Fibroblast of lung (primary cell): Measurements from ENCODE around the gene NOL9. TPM values are rescaled to one million over a fixed set of nuclear protein-coding genes. Genes with fewer than 3 reads are reported as not detected.

Source experiments
- DNase-seq, 2 donors: peaks; one replicate each; pipeline versions ENCODE4 v3.0.0 to v3.0.0-alpha.2; 2010; ENCODE audit warnings: low read depth in 2 of 2
- H2AFZ ChIP-seq: 2 replicates; pipeline ENCODE4 v1.5.1; 2012; ENCODE audit warnings: low read length, control low read depth, inconsistent platforms
- H3K27ac ChIP-seq: 2 replicates; pipeline ENCODE4 v1.5.1; 2011; ENCODE audit warnings: low read length, control low read depth; ENCODE audit not compliant: insufficient read depth
- H3K27me3 ChIP-seq: 2 replicates; pipeline ENCODE4 v1.5.1; 2011; ENCODE audit warnings: mild to moderate bottlenecking, low read length; ENCODE audit not compliant: control insufficient read depth, insufficient read depth
- H3K36me3 ChIP-seq: 2 replicates; pipeline ENCODE4 v1.5.1; 2011; ENCODE audit warnings: low read length; ENCODE audit not compliant: control insufficient read depth, insufficient read depth
- H3K4me1 ChIP-seq: 2 replicates; pipeline ENCODE4 v1.5.1; 2011; ENCODE audit warnings: low read length; ENCODE audit not compliant: control insufficient read depth, insufficient read depth; ENCODE audit errors: extremely low read depth
- H3K4me2 ChIP-seq: 2 replicates; pipeline ENCODE4 v1.5.1; 2011; ENCODE audit warnings: low read length, control low read depth; ENCODE audit not compliant: insufficient read depth; ENCODE audit errors: extremely low read depth
- H3K4me3 ChIP-seq, 4 experiments: fragments of 200-600 bp in 1 of 4; sonication (generic) in 1 of 4; replicated peaks in 1 of 4; 2 replicates each; pipeline ENCODE4 v1.5.1; 2011 to 2016; ENCODE audit warnings: low read length in 4 of 4, low read depth in 3 of 4, mild to moderate bottlenecking in 3 of 4, control low read depth in 2 of 4, inconsistent platforms in 1 of 4, mixed read lengths in 1 of 4; ENCODE audit not compliant: insufficient read depth in 1 of 4; ENCODE audit errors: control extremely low read depth in 1 of 4
- H3K79me2 ChIP-seq: 2 replicates; pipeline ENCODE4 v1.5.1; 2012; ENCODE audit warnings: mild to moderate bottlenecking, low read length, inconsistent platforms; ENCODE audit not compliant: control insufficient read depth, insufficient read depth
- H3K9ac ChIP-seq: 2 replicates; pipeline ENCODE4 v1.5.1; 2011; ENCODE audit warnings: mild to moderate bottlenecking, low read length, control low read depth; ENCODE audit not compliant: insufficient read depth
- H3K9me3 ChIP-seq: 2 replicates; pipeline ENCODE4 v1.5.1; 2012; ENCODE audit warnings: low read depth, low read length; ENCODE audit not compliant: control insufficient read depth, insufficient read depth
- H4K20me1 ChIP-seq: 2 replicates; pipeline ENCODE4 v1.5.1; 2011; ENCODE audit warnings: low read length; ENCODE audit not compliant: control insufficient read depth, insufficient read depth; ENCODE audit errors: extremely low read depth
- CTCF ChIP-seq, 2 donors: IDR thresholded peaks in 1 of 2; conservative IDR thresholded peaks in 1 of 2; 1 replicate in 1 of 2; 2 replicates in 1 of 2; pipeline ENCODE4 v1.5.1; 2011 to 2012; ENCODE audit warnings: low read length in 2 of 2, control low read depth in 1 of 2, inconsistent platforms in 1 of 2, low read depth in 1 of 2, mild to moderate bottlenecking in 1 of 2
- EZH2 ChIP-seq: IDR thresholded peaks from 2 replicates; pipeline ENCODE4 v1.5.1; 2012; ENCODE audit warnings: low read length, control low read depth, mild to moderate bottlenecking; ENCODE audit errors: missing control alignments
- polyA plus RNA-seq, 2 donors: library from polyadenylated mRNA; depleted of rRNA in 1 of 2; stranded (reverse) in 1 of 2; unstranded in 1 of 2; fragments of >200 nt; gene quantifications; 2 replicates each; pipeline ENCODE4 v1.2.1, GENCODE V29; 2011 to 2012; ENCODE audit warnings: missing spikeins in 1 of 2
- total RNA-seq: library from RNA; depleted of rRNA; stranded (reverse); fragments of >200 nt; gene quantifications from 2 replicates; pipeline ENCODE4 v1.2.1, GENCODE V29; 2014

NOL9 gene
- total and polyA plus RNA-seq, 2 donors (not counting 1 experiment from before 2014, with no cell fraction given): 17.5 to 19.0 TPM

- TF ChIP-seq CTCF (conservative IDR thresholded peaks at IDR 0.05 in 1 of 2, IDR thresholded peaks at IDR 0.05 in 1 of 2; ENCODE audit: low read depth in 1 of 2, low read length in 2 of 2): no peak
- no peak for TF ChIP-seq EZH2
- no peaks in the 10 kb centered on the region for H3K9me3 ChIP-seq
- DNase-seq: peak; percentile 76 to 81
- H3K27ac ChIP-seq: peak overlapping the region; percentile 38
- H3K4me3 ChIP-seq: peak overlapping the region; percentile 64 to 88 (median 77)
- H3K4me2 ChIP-seq: peak overlapping the region; percentile 92
- no peaks in the 10 kb centered on the region for H4K20me1 ChIP-seq
- no peaks in the 10 kb centered on the region for H3K36me3 ChIP-seq
- H3K4me1 ChIP-seq: no peaks in the 10 kb centered on the region
- H3K79me2 ChIP-seq: no peaks in the 10 kb centered on the region
- peaks cover 3% of the 10 kb centered on the region for H3K27me3 ChIP-seq
- peak overlapping the region; percentile 71 for H2AFZ ChIP-seq
- H3K9ac ChIP-seq: peak overlapping the region; percentile 53
Observed at GRCh38 chr1:6490181-6491080, 63.9 kb downstream of the NOL9 start.

DNA sequence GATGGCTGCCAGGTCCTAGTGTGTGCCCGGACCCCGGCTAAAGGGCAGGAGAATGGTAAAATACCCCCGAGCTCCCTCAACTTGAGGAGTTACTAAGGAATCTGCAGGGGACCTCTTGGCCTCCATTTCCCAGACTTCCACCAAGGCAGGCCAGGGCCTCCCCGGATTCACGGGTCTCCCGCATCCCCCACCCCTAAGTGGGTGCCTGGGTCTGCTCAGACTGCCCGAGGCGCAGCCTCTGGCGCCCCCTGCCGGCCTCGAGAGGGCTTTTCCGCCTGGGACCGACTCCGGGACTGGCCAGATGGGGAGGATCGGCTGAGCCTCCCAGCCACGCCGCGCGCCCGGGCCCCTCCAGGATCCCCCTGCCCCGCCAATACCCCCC, 64.5 kb downstream of the NOL9 start:
- H3K79me2 ChIP-seq: no peaks in the 10 kb centered on the region
- H3K4me1 ChIP-seq: no peaks in the 10 kb centered on the region
- no peaks in the 10 kb centered on the region for H4K20me1 ChIP-seq
- TF ChIP-seq EZH2 (no peak), CTCF (conservative IDR thresholded peaks at IDR 0.05 in 1 of 2, IDR thresholded peaks at IDR 0.05 in 1 of 2; ENCODE audit: low read depth in 1 of 2, low read length in 2 of 2) (peak; percentile 75 to 85)
- H2AFZ ChIP-seq: peak overlapping the region; percentile 71
- H3K36me3 ChIP-seq: no peaks in the 10 kb centered on the region
- H3K9me3 ChIP-seq: no peaks in the 10 kb centered on the region
- H3K4me3 ChIP-seq: peak overlapping the region; percentile 64 to 88 (median 77)
- peak; percentile 61 to 70 for DNase-seq
- peaks cover 5% of the 10 kb centered on the region for H3K27me3 ChIP-seq
- H3K9ac ChIP-seq: no peak overlapping the region
- peak overlapping the region; percentile 92 for H3K4me2 ChIP-seq
- no peak overlapping the region for H3K27ac ChIP-seq

DNA sequence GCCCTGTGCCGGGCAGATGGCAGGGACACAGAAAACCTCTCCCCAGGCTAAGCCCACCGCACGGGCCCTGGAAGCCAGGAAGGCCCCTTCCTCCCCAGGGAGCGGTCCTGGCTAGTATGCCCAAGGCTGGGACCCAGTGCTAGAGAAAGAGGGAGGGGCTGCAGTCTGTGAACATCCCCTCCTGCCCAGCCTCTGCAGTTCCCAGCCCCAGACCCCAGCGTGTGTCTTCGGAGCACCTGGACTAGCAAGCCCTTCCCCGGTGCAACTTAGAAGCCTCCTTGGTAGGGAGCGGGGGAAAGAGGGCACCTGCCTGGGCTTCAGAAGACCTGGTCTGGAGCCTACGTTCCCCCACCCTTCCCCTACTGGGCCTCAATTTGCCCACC, 64.9 kb downstream of the NOL9 start:
- no peaks in the 10 kb centered on the region for H3K9me3 ChIP-seq
- H3K36me3 ChIP-seq: no peaks in the 10 kb centered on the region
- no peak overlapping the region for H3K4me3 ChIP-seq
- TF ChIP-seq CTCF (conservative IDR thresholded peaks at IDR 0.05 in 1 of 2, IDR thresholded peaks at IDR 0.05 in 1 of 2; ENCODE audit: low read depth in 1 of 2, low read length in 2 of 2): no peak
- no peak for TF ChIP-seq EZH2
- no peak overlapping the region for H3K4me2 ChIP-seq
- H3K27ac ChIP-seq: no peak overlapping the region
- H3K4me1 ChIP-seq: no peaks in the 10 kb centered on the region
- no peak overlapping the region for H3K9ac ChIP-seq
- no peak overlapping the region for H2AFZ ChIP-seq
- no peaks in the 10 kb centered on the region for H4K20me1 ChIP-seq
- H3K27me3 ChIP-seq: peaks cover 9% of the 10 kb centered on the region
- no peak for DNase-seq
- H3K79me2 ChIP-seq: no peaks in the 10 kb centered on the region
